GM03348 (cell line): Measurements from ENCODE around the gene ADO.
A peak's percentile ranks its signal among the peaks of the same experiment; 100 is the strongest.

ENCODE experiments used
- DNase-seq: peaks from one replicate; pipeline ENCODE4 v3.0.0; 2012; ENCODE audit warnings: low spot score

ADO gene

DNA sequence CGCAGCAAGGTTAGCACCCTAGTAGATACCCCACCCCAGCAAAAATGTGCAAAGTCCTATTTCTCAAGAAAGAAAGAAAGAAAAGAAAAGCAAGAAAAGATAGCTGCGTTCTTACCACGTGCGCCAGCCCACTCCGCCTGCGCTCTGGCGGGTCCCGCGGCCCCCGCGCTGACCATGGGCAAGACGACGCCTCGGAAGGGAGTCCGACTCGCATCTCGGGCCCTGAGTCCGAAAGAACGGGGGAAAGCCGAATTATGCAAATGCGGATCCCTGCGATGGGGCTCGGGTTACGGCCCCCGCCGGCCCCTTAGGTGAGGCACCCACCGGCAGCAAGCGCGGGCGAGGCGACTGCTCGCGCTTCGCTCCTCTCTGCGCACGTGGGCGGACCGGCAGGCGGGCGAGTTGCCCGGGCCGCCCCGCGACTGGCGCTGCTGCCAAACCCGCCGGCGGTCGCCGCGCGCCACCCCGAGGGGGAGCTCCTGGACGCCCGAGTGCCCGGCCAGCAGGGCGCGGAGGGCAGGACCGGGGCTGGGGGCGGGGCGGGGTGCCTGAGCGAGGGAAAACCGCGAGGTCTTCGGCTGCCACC, 14.0 kb downstream of the ADO start:
- peak; percentile 65 for DNase-seq

DNA sequence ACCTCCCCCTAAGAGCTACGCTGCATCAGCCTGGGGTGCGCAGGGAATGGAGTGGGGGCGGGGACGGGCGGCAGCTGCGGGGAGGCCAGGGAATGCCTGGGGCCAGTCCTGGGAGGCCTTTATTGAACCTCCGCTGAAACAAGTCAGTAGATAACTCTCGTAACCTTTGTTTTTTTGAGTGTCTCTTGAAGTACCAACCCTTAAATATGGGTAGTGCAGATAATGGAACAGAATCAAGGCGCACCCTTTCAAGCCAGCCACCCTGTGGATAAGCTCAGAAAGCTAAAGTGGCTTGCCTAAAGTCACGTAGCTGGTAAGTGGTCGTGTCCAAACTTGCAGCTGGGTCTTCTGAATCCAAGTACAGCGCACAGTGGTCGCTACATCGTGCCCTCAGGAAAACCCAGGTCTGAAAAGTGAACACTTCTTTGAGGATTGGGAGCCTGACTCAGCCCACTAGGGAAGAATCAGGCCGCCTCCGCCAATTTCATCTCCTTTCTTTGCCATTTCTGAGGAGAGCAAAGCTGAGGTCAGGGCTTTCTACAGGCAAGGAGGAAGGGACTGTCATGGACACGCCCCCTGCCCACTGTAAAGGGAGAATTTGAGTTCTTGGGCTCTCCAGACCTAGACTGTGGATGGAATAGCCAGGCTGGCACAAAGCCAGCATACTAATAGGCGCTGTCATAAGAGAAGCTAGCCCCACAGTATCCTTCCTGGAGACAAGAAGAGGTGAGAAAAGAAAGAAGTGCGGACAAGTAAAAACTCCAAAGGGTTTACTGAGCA, 14.8 kb downstream of the ADO start:
- no peak for DNase-seq

DNA sequence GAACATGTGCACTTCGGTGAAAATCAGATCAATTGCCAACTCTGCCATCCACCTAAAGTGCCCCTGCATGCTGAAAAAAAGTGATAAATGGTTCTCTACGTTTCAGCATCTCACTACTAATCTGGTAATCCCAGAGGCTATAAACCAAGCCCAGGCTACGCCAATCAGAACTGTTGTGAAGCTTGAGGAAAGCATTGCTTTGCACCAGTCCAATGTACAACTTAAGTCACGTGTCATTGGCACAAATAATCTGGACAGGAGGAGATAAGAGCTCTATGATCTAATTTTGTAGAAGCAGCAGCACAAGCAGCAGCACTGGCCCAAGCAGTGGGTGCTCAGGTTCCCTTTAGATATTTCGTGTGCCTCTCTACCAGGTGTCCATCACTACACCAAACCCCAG, 16.1 kb downstream of the ADO start:
- no peak for DNase-seq

DNA sequence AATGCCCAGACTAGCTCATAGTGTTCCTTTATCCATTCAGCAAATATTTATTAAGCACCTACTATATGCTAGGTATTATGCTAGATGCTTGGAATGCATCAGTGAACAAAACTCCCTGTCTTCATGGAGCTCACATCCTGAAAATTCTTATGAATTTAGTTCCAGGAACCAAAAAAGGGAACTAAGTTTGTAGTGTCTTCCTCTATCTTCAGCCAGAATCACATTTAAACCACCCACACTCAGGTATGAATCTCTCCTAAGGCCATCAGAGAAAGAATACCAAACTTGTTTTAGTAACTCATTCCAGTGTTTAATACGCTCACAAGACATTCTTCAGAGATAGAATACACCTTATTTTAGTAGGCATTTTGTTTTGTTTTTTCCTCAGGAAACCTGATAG, 21.8 kb downstream of the ADO start:
- DNase-seq, result no peak

DNA sequence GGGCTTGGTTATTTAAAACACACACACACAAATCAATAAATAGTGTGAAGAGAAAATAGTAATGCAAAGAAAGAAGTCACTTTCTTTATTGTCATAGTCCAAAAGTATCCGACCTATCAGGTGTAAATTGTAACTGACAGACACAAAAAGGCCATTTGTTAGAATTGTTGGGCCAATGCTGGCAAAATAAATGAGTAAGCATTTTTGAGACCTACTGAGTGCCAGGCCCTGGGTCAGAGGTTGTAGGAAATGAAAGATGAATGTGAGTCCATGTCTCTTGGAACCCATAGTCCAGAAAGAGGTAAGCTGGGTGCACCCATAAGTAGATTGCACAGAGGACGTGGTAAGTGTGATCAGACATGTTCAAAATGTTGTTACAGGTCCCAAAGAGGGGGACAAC, 25.1 kb downstream of the ADO start:
- DNase-seq, result no peak

DNA sequence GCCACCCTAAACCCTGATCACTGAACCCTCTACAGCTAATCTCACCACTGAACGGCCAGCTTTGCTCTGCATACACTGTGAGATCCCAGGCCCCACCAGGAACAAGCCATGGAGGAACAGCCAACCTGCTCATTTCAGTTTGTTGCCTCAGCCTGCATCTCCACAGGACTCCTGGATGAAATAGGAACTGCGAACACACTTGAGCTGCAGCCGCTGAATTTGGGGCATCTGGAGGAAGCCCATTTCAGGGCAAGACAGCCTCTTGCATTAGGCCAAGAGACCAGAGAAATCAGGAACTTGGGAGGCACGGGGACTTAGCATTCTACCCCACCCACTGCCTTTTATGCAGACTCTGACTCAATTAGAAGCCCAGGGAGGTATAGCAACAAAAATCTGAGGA, 26.2 kb downstream of the ADO start:
- DNase-seq, result no peak

- DNase-seq, result peak; percentile 80
Measured at GRCh38 chr10:62831346-62831745, 26.8 kb downstream of the ADO start.

- no peak for DNase-seq
Measured at GRCh38 chr10:62839590-62839989, 35.1 kb downstream of the ADO start.

DNA sequence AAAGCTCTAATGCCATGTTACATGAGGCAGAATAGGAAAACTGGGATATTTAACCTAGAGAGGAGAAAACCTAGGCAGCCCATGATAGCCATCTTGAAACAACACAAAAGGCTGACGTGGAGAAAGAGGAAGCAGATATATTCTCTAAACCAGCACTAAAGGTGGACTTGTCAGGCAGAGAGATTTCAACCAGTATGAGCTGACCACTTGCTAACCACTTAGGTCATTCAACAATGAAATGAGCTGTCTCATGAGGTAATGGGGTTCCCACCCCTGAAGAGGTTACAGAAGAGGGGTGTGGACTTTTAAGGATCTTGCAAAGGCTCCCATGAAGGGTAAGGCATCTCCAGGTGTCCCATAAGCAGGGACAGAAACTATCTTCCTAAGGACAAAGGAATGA, 38.5 kb downstream of the ADO start:
- DNase-seq, result no peak

DNA sequence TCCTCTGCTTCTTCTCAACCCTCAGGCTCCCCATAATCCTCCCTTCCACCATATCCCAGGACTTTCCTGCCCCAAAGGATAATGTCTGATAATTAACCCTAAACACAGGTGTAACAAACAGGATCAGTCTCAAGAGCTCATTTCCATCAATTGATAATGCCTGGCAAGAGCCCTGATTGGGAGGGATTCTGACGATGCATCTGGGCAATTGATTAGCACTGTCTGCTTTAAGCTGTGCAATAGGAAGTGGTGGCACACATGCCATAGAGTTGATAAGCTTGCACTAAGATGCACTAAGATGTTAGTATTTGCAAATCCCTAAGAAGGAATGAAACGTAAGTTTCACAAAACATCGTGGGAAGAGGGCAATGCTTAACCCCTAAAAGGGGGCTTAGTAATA, 39.1 kb downstream of the ADO start:
- DNase-seq, result no peak

DNA sequence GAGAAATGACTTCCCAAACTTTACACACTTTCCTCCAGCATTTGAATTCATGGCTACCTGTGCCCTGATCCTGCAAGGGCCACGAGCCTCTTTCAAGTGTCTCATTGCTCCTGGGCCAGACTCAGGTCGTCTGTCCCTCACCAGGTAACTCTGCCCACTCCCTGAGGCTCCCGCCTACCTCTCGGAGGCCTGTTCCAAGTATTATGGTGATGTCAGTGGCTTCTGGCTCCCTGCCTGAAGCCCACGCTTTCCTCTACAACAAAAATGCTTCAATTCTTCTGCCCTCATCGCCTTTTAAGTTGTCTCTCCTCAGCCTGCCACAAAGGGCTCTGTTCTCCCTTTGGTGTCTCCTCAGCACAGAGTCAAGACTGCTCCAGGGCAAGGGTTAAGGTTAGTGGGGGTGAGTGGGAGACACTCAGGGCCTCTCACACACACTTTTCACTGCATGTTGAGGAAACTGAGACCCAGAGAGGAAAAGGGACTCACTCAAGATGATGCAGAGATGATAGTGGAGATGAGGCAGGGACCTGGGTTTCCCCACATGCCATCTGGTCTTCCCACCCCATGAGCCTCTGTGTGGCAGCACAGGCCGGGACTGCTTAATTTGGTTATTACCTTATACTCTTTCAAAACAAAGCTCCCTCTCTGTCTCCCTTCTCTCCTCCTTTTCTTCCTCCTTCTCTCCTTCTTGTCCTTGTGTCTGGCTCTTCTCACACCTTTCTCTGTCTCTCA, 39.9 kb downstream of the ADO start:
- DNase-seq, result no peak

GRCh38 chr10:62847433-62847832, 42.9 kb downstream of the ADO start:
- no peak for DNase-seq

DNA sequence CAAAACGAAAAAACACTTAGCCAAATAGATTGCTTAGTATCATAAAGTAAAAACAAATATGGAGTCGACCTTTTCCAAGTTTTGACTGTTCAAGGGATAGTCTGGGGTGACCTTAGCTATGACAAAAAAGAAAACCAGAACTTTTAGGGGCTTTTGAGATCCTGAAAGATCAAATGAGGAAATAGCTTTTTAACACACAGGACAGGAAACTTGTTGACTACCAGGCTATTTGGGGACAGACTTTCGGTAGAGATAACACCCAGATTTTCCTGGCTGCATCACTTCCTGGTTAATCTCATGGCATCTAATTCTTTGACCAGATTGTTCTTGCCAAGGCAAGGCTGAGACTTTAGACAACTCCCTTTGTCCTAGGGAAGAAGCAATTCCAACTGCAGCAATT, 46.1 kb downstream of the ADO start:
- no peak for DNase-seq

GRCh38 chr10:62851442-62851841, 46.9 kb downstream of the ADO start:
- no peak for DNase-seq

GRCh38 chr10:62852961-62853702, 48.6 kb downstream of the ADO start:
- no peak for DNase-seq

DNA sequence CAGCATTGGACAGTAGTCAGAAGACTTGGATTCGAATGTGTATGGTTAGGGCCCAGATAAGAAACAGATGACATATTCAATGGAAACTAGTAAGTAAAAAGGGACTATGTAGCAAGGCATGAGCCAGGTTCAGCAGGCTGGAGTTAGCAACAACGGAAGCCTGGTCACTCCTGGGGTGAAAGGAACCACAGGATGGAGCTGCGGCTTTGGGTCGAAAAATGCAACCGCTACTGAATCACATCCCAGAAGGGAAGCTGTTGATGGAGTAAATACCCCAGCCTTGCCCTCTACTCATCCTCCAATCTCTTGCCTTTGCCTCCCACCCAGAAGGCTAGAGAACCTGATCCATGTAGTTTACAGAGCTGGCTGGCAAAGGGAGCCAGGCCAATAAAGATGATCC, 49.2 kb downstream of the ADO start:
- no peak for DNase-seq

DNA sequence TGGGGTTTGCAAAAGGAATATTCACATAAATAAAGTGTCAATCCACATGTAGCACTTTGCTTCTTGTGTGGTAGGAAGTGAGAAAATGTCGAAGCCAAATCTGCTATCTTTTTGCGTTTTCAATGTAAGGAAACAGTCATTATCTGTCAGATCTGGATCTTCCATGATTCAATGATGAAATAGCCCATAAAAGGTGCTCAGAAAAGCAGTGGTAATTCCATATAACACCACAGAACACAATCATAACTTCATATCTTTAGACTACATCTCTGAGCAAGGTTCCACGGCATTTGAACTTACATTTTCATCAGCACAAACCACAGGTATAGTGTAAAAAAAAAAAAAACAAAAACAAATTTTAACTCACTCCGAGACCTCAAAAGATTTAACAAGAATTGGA, 51.5 kb downstream of the ADO start:
- DNase-seq, result no peak
